Motor neuron (in vitro differentiated cells): Measurements from ENCODE around the gene CNIH3. TPM values are rescaled to one million over a fixed set of nuclear protein-coding genes. Genes with fewer than 3 reads are reported as not detected.

ENCODE experiments used
- ATAC-seq, 8 experiments: fragments of 200-7000 bp; cut with Tn5 transposase; replicated peaks in 6 of 8; 2 replicates each; pipeline ENCODE4 v1.8.0; 2021; ENCODE audit warnings: mild to moderate bottlenecking in 8 of 8, moderate library complexity in 8 of 8
- H3K27ac ChIP-seq, 2 donors: fragments of 250-450 bp; sonication (Bioruptor Pico); 2 replicates each; pipeline ENCODE4 v1.9.0; 2021; ENCODE audit warnings: antibody characterized with exemption in 2 of 2, mild to moderate bottlenecking in 2 of 2, moderate library complexity in 1 of 2
- H3K4me1 ChIP-seq, 2 donors: fragments of 250-450 bp; sonication (Bioruptor Pico); replicated peaks in 1 of 2; 2 replicates each; pipeline ENCODE4 v1.6.1; 2021; ENCODE audit warnings: antibody characterized with exemption in 2 of 2, mild to moderate bottlenecking in 2 of 2, moderate library complexity in 1 of 2
- H3K4me3 ChIP-seq, 5 donors: fragments of 250-450 bp; sonication (Bioruptor Pico); 2 replicates each; pipeline ENCODE4 v1.9.0; 2021; ENCODE audit warnings: antibody characterized with exemption in 5 of 5, mild to moderate bottlenecking in 5 of 5, moderate library complexity in 4 of 5
- WGBS, 10 experiments: fragments of 450-650 bp; shearing (Covaris generic); methylation state at CpG; one replicate each; pipeline ENCODE4 v1.0.0; 2022; 5-methylcytosine and 5-hydroxymethylcytosine counted together
- in situ Hi-C, 9 experiments: fragments of 400-800 bp; cut with MboI; loops; one replicate each; pipeline ENCODE4 v1.15.0; 2021; ENCODE audit warnings: low sequenced_read_pairs in 9 of 9, low pct_unique_long_range_greater_than_20kb in 2 of 9; ENCODE audit not compliant: unreplicated experiment in 9 of 9
- total RNA-seq, 8 experiments: library from RNA; unstranded; fragments of 300-600 nt; gene quantifications; 2 replicates each; pipeline versions ENCODE4 v1.2.3 to v1.2.4, GENCODE V29; 2022

CNIH3 gene
- total RNA-seq, 8 experiments from 2014 or later = 2.4 to 13.5 (median 8.8) TPM

DNA sequence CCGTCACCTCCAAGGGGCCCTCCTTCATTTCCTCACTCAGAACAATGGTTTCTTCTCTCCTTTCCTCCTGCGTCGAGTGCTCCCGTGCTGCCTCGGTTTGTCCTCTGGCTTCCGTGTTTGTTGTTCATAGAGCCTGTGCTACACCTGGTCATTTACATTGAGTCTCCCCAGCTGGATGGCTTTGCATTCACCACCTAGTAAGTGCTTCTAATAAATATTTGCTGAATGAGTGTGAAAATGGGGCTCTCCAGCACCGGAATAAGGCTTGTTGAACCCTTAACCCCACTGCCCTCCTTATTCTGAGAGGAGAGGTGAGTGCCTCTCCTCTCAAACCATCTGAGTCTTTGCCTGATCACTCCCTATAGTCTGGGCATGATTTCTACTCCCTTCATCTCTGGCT, 104.9 kb downstream of the CNIH3 start:
- in situ Hi-C loops = no loop called here
- H3K4me3 ChIP-seq = no peak overlapping the region
- no peak for ATAC-seq
- peaks cover 15 to 32% of the 10 kb centered on the region in 2 donors for H3K4me1 ChIP-seq
- H3K27ac ChIP-seq = no peak overlapping the region
- WGBS, 10 experiments = 83 to 100% (median 95%) methylated on average over 1 to 7 of the region's 7 CpGs; no CpG with 5 or more reads in 3 of the 10 experiments

DNA sequence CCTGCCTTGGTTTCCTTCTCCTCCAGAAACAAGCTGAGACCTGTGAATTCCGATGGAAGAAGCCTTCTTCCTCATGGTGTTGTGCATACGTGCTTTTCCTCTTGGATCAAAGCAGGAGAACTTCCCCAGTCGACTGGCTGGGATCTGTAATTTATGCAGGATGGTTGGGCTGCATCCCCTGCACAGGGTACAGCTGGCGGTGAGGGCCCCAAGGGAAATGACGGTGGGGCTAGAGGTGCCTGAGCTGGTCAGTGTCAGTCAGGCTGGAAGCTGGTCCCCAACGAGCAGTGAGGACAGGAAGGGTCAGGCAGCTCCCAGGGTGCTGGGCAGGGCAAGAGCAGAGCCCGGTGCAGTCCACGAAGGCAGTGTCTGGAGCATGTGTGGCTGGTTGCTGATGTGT, 106.7 kb downstream of the CNIH3 start:
- Histone ChIP-seq H3K27ac (no peak overlapping the region), H3K4me3 (no peak overlapping the region), H3K4me1 (peaks cover 34 to 50% of the 10 kb centered on the region in 2 donors)
- WGBS, 10 experiments = 17 to 90% (median 61%) methylated on average over 1 to 8 of the region's 8 CpGs; no CpG with 5 or more reads in 4 of the 10 experiments
- peak in 3 of 8 experiments; percentile 13 to 18 (median 16) for ATAC-seq
- in situ Hi-C loops = no loop called here

DNA sequence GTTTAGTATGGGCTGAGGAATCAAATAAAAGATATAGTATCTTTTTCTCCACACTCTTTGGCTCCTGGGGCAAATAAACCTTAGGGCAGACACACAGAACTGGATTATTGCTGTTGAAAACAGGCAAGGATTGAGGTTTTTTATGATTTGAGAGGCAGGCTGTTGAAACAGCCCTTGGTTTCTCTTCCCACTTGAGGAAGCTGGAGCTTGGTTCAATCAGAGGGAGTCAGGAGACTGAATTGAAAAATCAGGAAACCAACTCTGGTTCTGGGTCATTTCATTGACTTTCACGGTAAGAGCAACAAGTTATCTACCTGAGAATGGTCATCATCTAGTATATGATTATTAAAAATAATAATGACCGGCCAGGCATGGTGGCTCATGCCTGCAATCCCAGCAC, 108.4 kb downstream of the CNIH3 start:
- ATAC-seq = no peak
- WGBS, 10 experiments = 94 to 100% (median 100%) methylated on average over 1 to 2 of the region's 2 CpGs; no CpG with 5 or more reads in 4 of the 10 experiments
- in situ Hi-C loops = no loop called here
- peaks cover 47 to 62% of the 10 kb centered on the region in 2 donors for H3K4me1 ChIP-seq
- no peak overlapping the region for H3K27ac ChIP-seq
- no peak overlapping the region for H3K4me3 ChIP-seq

DNA sequence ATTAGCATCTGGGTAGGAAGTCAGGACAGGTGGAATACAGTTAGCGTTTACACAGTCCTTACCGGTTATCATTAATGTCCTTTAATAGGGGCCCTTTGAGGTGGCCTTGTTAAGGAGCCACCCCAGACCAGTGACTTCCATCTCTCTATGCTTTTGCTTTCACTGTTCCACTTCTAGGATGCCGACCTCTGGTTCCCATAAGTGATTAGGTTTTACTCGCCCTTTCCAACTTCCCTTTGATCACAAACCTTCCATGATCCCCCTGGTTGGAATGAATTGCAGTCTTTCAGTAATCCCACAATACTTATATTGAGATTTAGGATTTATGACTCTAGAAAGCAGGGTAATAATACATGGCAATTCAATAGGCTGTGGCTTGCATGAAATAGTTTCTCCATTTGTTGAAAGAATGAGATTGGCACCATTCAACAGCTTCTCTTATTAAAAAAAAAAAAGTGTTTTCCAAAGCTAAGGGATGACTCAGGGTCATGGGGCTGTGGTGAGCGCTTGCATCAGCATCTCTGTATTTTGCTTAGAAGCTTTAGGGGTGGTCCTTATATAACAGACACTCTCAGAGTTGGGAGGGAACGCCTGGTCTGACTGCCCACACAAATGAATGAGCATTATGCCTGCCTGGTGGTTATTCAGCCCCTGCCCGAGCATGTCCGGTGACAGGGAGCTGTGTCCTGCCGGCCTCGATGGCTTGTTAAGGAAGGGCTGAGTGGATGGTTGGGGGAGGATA, 110.5 kb downstream of the CNIH3 start:
- in situ Hi-C loops = no loop called here
- peak; percentile 66 to 84 (median 71) for ATAC-seq

DNA sequence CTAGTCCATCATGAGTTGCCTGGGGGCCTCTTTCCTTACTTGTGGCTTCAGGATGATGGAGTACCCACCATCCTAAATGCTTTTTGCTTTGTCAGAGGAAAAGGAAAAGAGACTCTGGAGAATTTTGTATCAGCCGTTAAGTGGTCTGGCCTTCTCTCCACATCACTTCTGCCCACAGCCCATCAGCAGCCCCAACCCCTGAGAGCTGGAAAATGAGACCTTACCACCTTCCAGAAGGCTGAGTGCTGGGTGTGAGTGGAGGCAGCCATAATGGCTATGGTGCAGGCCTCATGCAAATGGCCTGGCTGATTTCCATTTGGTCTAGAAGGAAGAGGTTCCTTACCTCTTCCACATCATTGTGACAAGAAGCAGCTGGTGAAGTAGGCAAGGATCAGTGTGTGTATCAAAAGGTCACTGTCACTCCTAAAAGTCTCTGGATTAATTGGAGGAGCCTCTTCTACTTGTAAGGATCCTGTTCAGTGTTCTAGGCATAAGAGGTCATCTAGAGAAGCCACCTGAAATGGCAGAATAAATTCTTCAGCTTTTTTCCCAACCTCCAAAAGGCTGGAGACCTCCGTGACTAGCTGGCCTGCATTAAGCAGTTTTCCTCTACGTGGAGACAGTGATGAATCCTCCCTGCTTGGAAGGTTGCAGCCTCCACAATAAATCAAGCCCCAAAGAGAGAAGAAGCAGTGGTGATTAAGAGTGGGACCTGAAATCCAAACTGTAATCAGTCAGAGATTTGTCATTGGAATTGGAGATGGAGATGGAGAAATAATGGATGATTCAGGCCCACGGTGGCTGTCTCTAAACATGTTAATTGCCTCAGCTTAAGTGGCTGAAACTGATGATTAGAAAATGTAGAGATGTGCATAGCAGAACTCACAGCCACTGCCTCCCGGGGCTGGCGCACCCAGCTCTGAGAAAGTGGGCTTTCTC, 111.5 kb downstream of the CNIH3 start:
- in situ Hi-C loops = no loop called here
- H3K4me3 ChIP-seq = no peak overlapping the region
- peaks cover 62 to 66% of the 10 kb centered on the region in 2 donors for H3K4me1 ChIP-seq
- WGBS, 10 experiments = 0 to 64% (median 24%) methylated on average over 1 to 6 of the region's 6 CpGs
- peak; percentile 54 to 84 (median 81) for ATAC-seq
- peak overlapping the region; percentile 73 to 84 for H3K27ac ChIP-seq

More for the DNA sequence above, 110.5 kb downstream of the CNIH3 start:
- H3K27ac ChIP-seq = peak overlapping the region; percentile 73 to 84
- H3K4me1 ChIP-seq = peaks cover 57 to 62% of the 10 kb centered on the region in 2 donors
- no peak overlapping the region for H3K4me3 ChIP-seq
- 7 to 80% (median 52%) methylated on average over 1 to 10 of the region's 10 CpGs; no CpG with 5 or more reads in 1 of the 10 experiments for WGBS, 10 experiments

DNA sequence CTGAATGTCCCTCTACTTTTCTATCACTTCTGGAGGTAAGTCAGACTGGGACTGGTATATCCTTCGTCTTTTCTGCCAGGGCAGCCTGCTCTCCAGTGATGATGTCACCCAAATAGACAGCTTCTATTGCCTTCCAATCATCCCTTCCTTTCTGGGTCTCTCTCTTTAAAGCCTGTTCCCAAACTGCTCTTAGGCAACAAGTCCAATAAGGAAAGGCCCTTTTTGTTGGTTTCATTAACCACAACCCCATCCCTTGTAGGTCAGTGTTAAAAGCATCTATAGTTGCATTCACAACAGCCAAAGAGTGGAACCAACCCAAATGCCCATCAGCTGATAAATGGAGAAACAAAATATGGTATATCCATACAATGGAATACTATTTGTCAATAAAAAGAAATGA, 114.4 kb downstream of the CNIH3 start:
- Histone ChIP-seq H3K4me3 (no peak overlapping the region), H3K27ac (no peak overlapping the region), H3K4me1 (peaks cover 73 to 74% of the 10 kb centered on the region in 2 donors)
- 13 to 83% (median 63%) methylated on average over 1 of the region's 1 CpG; no CpG with 5 or more reads in 3 of the 10 experiments for WGBS, 10 experiments
- in situ Hi-C loops = no loop called here
- no peak for ATAC-seq

DNA sequence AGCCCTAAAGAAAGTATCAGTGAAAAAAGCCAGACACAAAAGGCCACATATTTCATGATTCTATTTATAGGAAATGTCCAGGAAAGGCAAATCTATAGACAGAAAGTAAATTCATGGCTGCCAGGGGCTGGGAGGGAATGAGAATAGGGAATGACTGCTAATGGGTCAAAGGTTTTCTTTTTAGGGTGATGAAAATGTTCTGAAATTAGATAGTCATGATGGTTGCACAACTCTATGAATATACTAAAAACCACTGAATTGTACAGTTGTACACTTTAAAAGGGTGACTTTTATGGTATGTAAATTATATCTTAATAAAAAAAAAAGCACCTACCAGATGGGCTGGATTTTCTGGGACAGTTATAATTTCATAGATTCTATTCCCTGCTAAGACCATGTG, 114.8 kb downstream of the CNIH3 start:
- no peak for ATAC-seq
- no peak overlapping the region for H3K4me3 ChIP-seq
- H3K27ac ChIP-seq = no peak overlapping the region
- peaks cover 70 to 73% of the 10 kb centered on the region in 2 donors for H3K4me1 ChIP-seq
- in situ Hi-C loops = no loop called here

DNA sequence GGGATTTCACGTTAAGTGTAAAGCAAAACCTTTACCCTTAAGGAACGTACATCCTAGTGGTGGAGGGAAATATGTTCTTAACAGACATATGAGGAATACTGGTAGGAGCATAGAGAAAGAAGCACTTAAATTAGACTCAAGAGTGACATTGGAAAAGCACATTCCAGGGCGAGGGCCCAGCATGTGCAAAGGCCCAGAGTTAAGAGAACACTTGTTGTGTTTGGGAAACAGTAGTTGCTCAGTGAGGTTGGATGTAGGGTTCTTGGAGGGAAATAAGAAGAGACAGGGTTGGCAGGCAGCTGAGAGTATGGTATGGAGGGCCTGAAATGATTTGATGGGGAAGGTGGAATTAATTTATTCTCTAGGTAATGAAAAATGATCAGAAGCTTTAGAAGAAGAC, 115.5 kb downstream of the CNIH3 start:
- no peak for ATAC-seq
- in situ Hi-C loops = no loop called here
- Histone ChIP-seq H3K27ac (no peak overlapping the region), H3K4me3 (no peak overlapping the region), H3K4me1 (peaks cover 65 to 71% of the 10 kb centered on the region in 2 donors)
- WGBS, 10 experiments = 0 to 87% (median 67%) methylated on average over 1 to 3 of the region's 3 CpGs

DNA sequence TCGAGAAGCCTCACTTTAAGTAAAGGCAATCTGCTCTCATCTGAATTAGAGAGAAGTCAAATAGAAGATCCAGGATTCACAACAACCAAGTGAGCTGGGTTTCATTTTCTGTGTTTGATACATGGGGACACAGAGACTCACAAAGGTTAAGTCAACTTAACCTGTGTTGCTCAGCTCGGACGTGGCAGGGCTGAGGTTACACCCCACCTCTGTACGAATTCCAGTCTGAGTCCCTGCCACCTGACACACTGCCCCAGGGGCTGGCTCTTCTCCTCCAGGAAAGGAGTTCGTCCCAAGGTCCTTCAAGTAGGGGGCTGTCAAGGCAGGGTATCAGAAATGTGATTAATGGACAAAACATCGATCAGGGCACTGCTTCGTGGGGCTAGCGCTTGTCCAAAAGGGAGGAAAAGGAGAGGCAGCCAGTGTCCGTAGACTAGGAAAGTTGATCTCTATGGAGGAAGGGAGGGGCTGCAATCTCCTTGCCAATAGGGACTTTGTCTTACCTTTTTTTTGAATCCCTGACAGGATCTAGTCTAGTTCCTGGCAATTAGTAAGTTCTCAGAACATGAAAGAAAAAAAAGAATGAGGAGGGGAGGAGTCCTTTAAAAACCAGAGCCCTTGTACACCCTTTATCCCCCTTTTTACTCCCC, 116.4 kb downstream of the CNIH3 start:
- in situ Hi-C loops = no loop called here
- ATAC-seq = no peak
- no peak overlapping the region for H3K4me3 ChIP-seq
- peaks cover 65 to 71% of the 10 kb centered on the region in 2 donors for H3K4me1 ChIP-seq
- 60 to 100% (median 78%) methylated on average over 1 to 9 of the region's 9 CpGs for WGBS, 10 experiments
- peak overlapping the region; percentile 64 to 79 for H3K27ac ChIP-seq

DNA sequence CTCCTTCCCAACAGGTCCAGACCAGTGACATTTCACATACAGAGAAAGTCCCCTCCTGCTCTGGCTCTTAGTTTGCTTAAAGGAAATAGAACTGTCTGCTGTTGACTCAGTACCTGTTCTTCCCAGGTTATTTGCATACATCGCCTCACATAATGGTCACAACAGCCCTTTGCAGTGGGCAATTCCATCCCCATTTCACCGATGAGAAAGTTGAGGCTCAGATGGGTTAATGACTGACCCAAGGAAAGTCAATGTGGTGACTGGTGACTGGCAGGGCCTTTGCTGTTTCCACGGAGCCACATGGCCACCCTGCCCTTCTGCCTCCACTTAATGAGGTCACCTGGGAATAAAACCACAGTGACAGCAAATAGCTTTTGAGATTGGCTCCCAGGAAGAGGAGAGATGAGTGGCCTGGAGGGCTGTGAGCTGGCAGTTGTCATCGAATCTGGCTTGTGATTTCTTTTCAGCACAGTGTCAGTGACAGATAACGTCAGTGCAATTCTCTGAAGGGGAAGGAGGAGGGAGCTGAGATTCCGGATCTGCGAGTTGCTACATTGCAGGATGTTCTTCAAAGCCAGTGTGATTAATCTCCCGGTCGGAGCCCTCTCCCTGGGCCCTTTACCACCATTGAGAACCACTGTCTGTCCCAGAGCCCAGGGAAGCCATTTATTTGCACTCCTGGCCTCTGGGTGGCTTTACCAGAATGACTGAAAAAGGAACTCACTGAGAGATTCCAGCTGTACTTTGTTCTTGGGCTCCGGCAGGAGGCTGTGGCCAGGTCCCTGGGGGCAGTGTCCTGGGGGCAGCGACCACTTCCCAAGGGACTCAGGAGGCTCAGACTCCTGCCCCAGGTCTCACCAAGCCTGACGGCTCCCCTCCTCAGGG, 117.2 kb downstream of the CNIH3 start:
- H3K4me1 ChIP-seq = peaks cover 64 to 70% of the 10 kb centered on the region in 2 donors
- H3K27ac ChIP-seq = peak overlapping the region; percentile 64 to 79
- H3K4me3 ChIP-seq = no peak overlapping the region
- ATAC-seq = peak in 6 of 8 experiments; percentile 7 to 95 (median 92)
- in situ Hi-C loops = no loop called here
- 8 to 83% (median 29%) methylated on average over 1 to 11 of the region's 12 CpGs; no CpG with 5 or more reads in 1 of the 10 experiments for WGBS, 10 experiments

DNA sequence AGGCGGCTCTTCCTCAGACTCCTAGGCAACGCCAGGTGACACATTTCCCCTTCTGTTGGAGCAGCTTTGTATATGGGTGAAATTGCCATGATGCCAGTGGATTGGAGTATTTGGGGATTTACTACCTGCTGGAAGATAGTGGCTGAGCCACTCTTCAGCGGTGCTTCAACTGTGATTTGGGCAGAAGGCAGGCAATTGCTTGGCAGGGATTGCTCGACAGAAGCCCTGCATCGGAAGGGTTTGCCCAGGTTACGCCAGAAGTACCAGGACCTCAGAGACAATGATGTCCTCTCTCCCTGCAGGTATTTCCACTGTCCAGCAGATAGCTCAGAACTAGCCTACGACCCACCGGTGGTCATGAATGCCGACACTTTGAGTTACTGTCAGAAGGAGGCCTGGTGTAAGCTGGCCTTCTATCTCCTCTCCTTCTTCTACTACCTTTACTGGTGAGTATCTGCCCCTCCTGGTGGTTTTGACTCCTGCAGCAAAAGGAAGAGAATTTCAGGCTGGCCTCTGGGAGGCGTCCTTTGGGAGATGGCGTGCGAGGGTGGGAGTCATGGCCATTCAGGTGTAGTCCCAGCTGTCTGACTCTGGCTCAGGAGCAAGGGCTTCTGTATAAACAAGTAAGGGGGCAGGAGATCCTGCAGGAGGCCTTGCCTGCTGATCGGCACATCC, 118.3 kb downstream of the CNIH3 start:
- H3K4me1 ChIP-seq = peaks cover 55 to 62% of the 10 kb centered on the region in 2 donors
- in situ Hi-C loops = no loop called here
- no peak overlapping the region for H3K4me3 ChIP-seq
- H3K27ac ChIP-seq = peak overlapping the region in 1 of 2 donors; percentile 79
- 90 to 100% (median 98%) methylated on average over 1 to 12 of the region's 13 CpGs; no CpG with 5 or more reads in 3 of the 10 experiments for WGBS, 10 experiments
- no peak for ATAC-seq
